BE2C (cell line): Measurements from ENCODE around the gene CCT7.
"Not testable (repeated sequence)": the region's sequence is repeated elsewhere in the genome, so short reads cannot be mapped to it uniquely, and the experiment has no call there.

Experiments used
- DNase-seq: peaks from one replicate; pipeline ENCODE4 v3.0.0-alpha.2; 2020
- H3K27me3 ChIP-seq: fragments of 250-450 bp; sonication (Bioruptor Pico); 2 replicates; pipeline ENCODE4 v1.5.1; 2020; ENCODE audit warnings: mild to moderate bottlenecking
- H3K36me3 ChIP-seq: fragments of 250-450 bp; sonication (Bioruptor Pico); 2 replicates; pipeline ENCODE4 v1.5.1; 2020; ENCODE audit warnings: mild to moderate bottlenecking
- H3K4me1 ChIP-seq: fragments of 250-450 bp; sonication (Bioruptor Pico); 2 replicates; pipeline ENCODE4 v1.5.1; 2020
- H3K4me3 ChIP-seq: 2 replicates; pipeline ENCODE4 v1.5.1; 2011; ENCODE audit warnings: low read depth, low read length
- H3K9me3 ChIP-seq: fragments of 250-450 bp; sonication (Bioruptor Pico); 2 replicates; pipeline ENCODE4 v1.5.1; 2020
- TF ChIP-seq, protein P1 (sequence below): IDR thresholded peaks from 2 replicates; pipeline ENCODE4 v1.5.1; 2012; ENCODE audit warnings: mild to moderate bottlenecking, low read depth, low read length

CCT7 gene

DNA sequence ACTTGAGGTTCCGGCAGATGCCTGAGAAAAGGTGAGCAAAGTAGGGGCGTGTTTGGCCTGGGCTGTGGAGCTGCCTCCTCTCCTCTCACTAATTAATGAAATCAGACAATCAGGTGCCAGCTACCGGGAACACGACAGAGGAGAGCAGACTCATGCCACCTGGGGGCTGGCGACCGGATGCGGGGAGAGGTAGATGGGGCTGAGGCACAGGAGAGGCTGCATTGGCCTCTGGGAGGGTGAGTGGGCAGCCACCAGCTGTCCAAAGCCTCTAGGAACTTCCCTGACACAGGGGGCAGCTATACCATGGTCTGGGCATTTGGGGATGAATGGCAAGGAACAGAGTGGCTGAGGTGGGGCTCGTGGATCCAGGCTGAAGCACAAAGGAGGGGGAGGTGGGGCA lies 25.2 kb downstream of the CCT7 start:
- Histone ChIP-seq H3K4me3 (no peak overlapping the region), H3K4me1 (no peaks in the 10 kb centered on the region), H3K36me3 (peaks cover 2% of the 10 kb centered on the region), H3K27me3 (no peaks in the 10 kb centered on the region), H3K9me3 (no peaks in the 10 kb centered on the region)
- DNase-seq, result no peak
- TF ChIP-seq, protein P1, sequence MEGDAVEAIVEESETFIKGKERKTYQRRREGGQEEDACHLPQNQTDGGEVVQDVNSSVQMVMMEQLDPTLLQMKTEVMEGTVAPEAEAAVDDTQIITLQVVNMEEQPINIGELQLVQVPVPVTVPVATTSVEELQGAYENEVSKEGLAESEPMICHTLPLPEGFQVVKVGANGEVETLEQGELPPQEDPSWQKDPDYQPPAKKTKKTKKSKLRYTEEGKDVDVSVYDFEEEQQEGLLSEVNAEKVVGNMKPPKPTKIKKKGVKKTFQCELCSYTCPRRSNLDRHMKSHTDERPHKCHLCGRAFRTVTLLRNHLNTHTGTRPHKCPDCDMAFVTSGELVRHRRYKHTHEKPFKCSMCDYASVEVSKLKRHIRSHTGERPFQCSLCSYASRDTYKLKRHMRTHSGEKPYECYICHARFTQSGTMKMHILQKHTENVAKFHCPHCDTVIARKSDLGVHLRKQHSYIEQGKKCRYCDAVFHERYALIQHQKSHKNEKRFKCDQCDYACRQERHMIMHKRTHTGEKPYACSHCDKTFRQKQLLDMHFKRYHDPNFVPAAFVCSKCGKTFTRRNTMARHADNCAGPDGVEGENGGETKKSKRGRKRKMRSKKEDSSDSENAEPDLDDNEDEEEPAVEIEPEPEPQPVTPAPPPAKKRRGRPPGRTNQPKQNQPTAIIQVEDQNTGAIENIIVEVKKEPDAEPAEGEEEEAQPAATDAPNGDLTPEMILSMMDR, result no peak

DNA sequence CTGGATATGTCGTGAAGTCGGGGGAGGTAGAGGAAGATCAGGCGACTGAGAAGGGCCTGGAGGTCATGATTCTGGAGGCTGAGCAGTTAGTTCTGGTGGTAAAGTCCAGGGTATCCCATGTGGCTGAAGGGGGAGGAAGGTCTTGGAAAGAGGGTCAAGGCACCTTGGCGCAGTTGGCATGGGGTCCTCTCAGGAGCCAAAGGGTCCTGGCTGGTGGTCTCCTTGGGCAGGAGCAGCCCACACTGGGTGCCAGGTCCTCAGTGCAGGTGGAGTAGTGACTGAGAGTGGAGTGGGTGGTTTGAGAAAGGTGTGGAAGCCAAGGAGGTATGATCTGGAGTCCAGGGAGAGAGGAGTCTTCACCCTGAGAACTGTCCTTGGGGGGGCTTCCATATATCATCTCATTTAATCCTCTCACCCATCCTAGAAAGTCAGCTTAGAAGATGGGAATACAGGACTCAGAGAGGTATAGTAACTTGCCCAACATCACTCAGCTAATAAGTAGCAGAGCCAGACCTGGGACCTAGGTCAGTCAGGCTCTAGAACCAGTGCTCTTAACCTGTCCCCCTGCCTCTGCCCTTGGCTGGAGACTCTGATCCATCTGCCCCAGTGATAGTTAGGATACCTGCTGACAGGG lies 25.7 kb downstream of the CCT7 start:
- Histone ChIP-seq H3K9me3 (no peaks in the 10 kb centered on the region), H3K4me1 (no peaks in the 10 kb centered on the region), H3K27me3 (no peaks in the 10 kb centered on the region), H3K4me3 (no peak overlapping the region), H3K36me3 (no peaks in the 10 kb centered on the region)
- TF ChIP-seq, protein P1, result no peak
- no peak for DNase-seq

DNA sequence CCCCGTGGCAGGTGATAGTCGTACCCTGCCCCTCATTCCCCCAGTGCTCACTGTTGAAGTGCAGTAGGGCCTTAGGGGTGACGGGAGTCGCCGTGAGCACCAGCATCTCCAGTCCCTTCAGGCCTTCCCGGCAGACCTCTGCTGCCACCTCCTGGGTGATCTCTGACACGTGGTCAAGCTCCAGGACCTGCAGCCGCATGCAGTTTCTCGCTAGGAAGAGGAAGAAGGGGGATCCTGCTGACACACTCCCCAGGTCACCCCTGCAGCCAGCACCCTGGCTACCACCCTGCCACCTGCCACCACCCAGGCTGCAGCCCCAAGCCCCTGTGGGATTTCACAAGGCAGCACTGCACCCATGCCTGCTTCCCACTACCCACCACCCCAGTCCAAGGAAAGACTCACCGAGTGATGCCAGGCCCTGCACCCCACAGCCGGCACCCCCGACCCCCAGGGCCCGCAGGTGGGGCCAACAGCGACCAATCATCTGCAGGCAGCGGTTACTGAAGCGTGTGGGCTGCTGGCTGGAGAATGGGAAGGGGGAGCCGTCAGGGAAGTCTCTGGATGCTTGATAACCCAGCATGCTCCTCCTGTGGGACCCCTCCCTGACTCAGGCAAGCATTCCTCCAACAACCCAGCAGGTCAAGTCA lies 26.4 kb downstream of the CCT7 start:
- Histone ChIP-seq H3K4me1 (no peaks in the 10 kb centered on the region), H3K9me3 (no peaks in the 10 kb centered on the region), H3K27me3 (no peaks in the 10 kb centered on the region), H3K4me3 (no peak overlapping the region), H3K36me3 (no peaks in the 10 kb centered on the region)
- peak; percentile 54 for DNase-seq
- TF ChIP-seq, protein P1, result peak; percentile 50

DNA sequence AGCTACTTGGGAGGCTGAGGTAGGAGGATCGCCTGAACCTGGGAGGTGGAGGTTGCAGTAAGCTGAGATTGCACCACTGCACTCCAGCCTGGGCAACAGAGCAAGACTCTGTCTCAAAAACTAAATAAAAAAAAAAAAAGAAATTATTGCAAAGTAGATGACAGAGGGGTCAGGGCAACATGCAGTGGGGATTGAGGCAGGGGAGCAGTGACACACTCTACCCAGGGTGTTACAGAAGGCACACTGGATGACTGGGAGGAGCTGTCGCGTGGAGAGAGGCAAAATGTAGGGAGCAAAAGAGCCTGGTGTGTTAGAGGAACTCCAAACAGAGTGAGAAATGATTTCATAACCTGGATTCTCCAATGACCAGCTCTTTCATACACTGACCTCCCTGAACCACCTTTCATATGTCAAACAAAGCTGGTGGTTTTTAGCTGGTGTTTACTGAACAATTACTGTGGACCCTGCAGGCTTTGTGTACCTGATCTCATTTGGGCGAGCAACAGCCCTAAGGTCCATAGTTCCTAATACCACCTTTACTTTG lies 28.1 kb downstream of the CCT7 start:
- H3K4me3 ChIP-seq, result no peak overlapping the region
- H3K4me1 ChIP-seq, result no peaks in the 10 kb centered on the region
- no peaks in the 10 kb centered on the region for H3K27me3 ChIP-seq
- no peaks in the 10 kb centered on the region for H3K9me3 ChIP-seq
- H3K36me3 ChIP-seq, result no peaks in the 10 kb centered on the region
- DNase-seq, result no peak
- TF ChIP-seq, protein P1, result no peak

DNA sequence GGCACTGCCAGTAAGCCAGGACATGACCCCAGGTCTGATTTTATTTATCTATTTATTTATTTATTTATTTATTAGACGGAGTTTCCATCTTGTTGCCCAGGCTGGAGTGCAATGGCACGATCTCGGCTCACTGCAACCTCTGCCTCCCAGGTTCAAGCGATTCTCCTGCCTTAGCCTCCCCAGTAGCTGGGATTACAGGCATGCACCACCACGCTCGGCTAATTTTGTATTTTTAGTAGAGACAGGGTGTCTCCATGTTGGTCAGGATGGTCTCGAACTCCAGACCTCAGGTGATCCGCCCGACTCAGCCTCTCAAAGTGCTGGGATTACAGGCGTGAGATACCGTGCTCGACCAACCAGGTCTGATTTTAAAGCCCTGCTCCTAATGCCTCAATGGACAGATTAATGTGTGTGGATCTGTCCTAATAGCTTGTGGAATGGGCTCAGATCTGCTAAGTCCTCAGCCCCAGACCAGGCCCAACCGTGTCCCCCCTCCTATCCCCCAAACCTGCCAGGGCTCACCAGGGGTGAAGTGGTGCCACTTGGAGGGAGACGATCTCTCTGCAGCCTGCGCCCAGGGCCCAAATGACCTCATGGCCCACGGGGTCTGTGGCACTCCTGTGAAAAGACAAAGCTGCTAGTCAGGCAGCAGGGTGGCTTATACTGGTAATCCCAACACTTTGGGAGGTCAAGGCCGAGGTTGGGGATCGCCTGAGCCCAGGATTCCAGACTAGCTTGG lies 28.8 kb downstream of the CCT7 start:
- not testable (repeated sequence) for DNase-seq, H3K9me3 ChIP-seq, H3K4me3 ChIP-seq, H3K27me3 ChIP-seq, H3K4me1 ChIP-seq, H3K36me3 ChIP-seq

DNA sequence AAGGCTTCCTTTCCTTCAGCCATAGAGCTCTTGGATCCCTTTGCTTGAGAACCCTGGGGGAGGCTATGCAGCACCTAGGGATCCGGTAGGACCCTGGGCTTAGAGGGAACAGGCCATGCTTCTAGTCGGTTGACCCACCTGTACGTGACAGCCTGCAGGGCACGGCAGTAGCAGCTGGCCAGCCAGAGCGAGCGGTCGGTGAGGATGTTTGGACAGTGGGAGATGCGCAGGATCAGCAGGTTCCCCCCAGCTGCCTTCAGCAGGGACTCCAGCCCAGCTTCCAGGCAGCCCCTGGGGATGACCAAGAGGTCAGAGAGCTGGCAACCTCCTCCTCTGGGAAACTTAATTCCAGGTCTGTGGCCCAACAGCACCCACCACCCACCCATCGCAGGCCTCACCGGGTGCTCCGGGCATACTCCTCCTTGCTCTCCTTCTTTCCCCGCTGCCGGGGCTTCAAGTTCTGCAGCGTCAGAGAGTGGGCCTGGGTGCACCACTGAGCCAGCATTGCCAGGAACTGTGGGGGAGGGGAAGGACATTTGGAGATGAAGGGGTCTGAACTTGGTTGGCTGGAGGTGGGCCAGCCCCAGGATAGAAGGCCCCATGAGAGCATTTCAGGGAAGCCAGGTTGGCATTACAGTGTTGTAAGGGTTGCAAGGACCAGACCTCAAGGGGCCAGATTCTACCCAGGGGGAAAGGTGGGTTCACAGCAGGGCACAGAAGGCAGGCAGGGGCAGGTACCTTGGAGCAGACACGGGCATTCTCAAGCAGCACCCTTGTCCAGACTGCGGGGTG lies 29.6 kb downstream of the CCT7 start:
- Histone ChIP-seq H3K4me3 (no peak overlapping the region), H3K36me3 (no peaks in the 10 kb centered on the region), H3K9me3 (no peaks in the 10 kb centered on the region), H3K27me3 (no peaks in the 10 kb centered on the region), H3K4me1 (no peaks in the 10 kb centered on the region)
- DNase-seq, result no peak
- TF ChIP-seq, protein P1, result no peak
